HEK293 (cell line): ENCODE measurements around the gene PPP3CA.

Experiments used
- CTCF ChIA-PET: fragments of 350-600 bp; formaldehyde crosslinking; extraction: SDS; loops from one replicate; lab custom pipeline; 2021; ENCODE audit warnings: antibody characterized with exemption; lab: Yijun Ruan, JAX
- POLR2A ChIA-PET: fragments of 300-600 bp; formaldehyde crosslinking; extraction: SDS; loops from one replicate; lab custom pipeline; 2020; ENCODE audit warnings: antibody characterized with exemption, inconsistent platforms; lab: Yijun Ruan, JAX
- H3K27ac ChIP-seq: fragments of 200-500 bp; sonication (Bioruptor generic); 2 replicates; pipeline ENCODE4 v1.5.1; 2014; ENCODE audit warnings: low read depth, low read length, control low read depth, inconsistent platforms; ENCODE audit errors: extremely low read depth
- H3K36me3 ChIP-seq, 2 experiments: fragments of 200-500 bp in 1 of 2; sonication (Bioruptor generic) in 1 of 2; 1 replicate in 1 of 2; 2 replicates in 1 of 2; pipeline ENCODE4 v1.5.1; 2014 to 2017; ENCODE audit warnings: inconsistent platforms in 2 of 2, low read length in 2 of 2; ENCODE audit not compliant: control insufficient read depth in 2 of 2, insufficient read depth in 1 of 2
- H3K4me1 ChIP-seq: fragments of 200-500 bp; sonication (Bioruptor generic); 2 replicates; pipeline ENCODE4 v1.5.1; 2014; ENCODE audit warnings: mild to moderate bottlenecking, low read length, inconsistent platforms; ENCODE audit not compliant: control insufficient read depth, insufficient read depth
- H3K4me3 ChIP-seq: 2 replicates; pipeline ENCODE4 v1.5.1; 2011; ENCODE audit warnings: low read depth, mild to moderate bottlenecking, control low read depth, low read length, moderate library complexity
- H3K9me3 ChIP-seq: fragments of 200-500 bp; sonication (Bioruptor generic); 2 replicates; pipeline ENCODE4 v1.5.1; 2014; ENCODE audit warnings: low read depth, low read length, inconsistent platforms; ENCODE audit not compliant: control insufficient read depth, insufficient read depth
- EGR2 ChIP-seq: fragments of 450-650 bp; formaldehyde crosslinking; IDR thresholded peaks from 2 replicates; pipeline ENCODE4 v1.5.1; 2016; ENCODE audit warnings: low read depth, missing biosample characterization, missing genetic modification characterization
- GLIS2 ChIP-seq: fragments of 450-650 bp; formaldehyde crosslinking; IDR thresholded peaks from 2 replicates; pipeline ENCODE4 v1.5.1; 2016; ENCODE audit warnings: missing biosample characterization, missing genetic modification characterization
- HIC1 ChIP-seq: fragments of 450-650 bp; formaldehyde crosslinking; IDR thresholded peaks from 2 replicates; pipeline ENCODE4 v1.5.1; 2016; ENCODE audit warnings: missing biosample characterization, missing genetic modification characterization
- KLF1 ChIP-seq: fragments of 450-650 bp; formaldehyde crosslinking; IDR thresholded peaks from 2 replicates; pipeline ENCODE4 v1.5.1; 2016; ENCODE audit warnings: missing biosample characterization, missing genetic modification characterization
- YY1 ChIP-seq: fragments of 450-650 bp; formaldehyde crosslinking; IDR thresholded peaks from 2 replicates; pipeline ENCODE4 v1.5.1; 2018; ENCODE audit warnings: missing biosample characterization, missing genetic modification characterization
- ZBTB7A ChIP-seq: fragments of 450-650 bp; formaldehyde crosslinking; IDR thresholded peaks from 2 replicates; pipeline ENCODE4 v1.5.1; 2016; ENCODE audit warnings: low read depth, missing biosample characterization, missing genetic modification characterization
- ZNF19 ChIP-seq: fragments of 450-650 bp; formaldehyde crosslinking; IDR thresholded peaks from 2 replicates; pipeline ENCODE4; 2016; ENCODE audit warnings: missing biosample characterization, missing genetic modification characterization, low read depth
- ZNF248 ChIP-seq: fragments of 450-650 bp; formaldehyde crosslinking; IDR thresholded peaks from 2 replicates; pipeline ENCODE4 v1.5.1; 2017; ENCODE audit warnings: missing biosample characterization, missing genetic modification characterization
- ZNF350 ChIP-seq: fragments of 450-650 bp; formaldehyde crosslinking; IDR thresholded peaks from 2 replicates; pipeline ENCODE4 v1.5.0; 2017; ENCODE audit warnings: missing biosample characterization, mild to moderate bottlenecking, missing genetic modification characterization
- ZNF391 ChIP-seq: fragments of 450-650 bp; formaldehyde crosslinking; IDR thresholded peaks from 2 replicates; pipeline ENCODE4 v1.5.1; 2016; ENCODE audit warnings: low read depth, missing biosample characterization, missing genetic modification characterization, borderline replicate concordance
- ZNF398 ChIP-seq: fragments of 450-650 bp; formaldehyde crosslinking; IDR thresholded peaks from 2 replicates; pipeline ENCODE4 v1.5.1; 2017; ENCODE audit warnings: missing biosample characterization, missing genetic modification characterization
- ZNF404 ChIP-seq: fragments of 450-650 bp; formaldehyde crosslinking; IDR thresholded peaks from 2 replicates; pipeline ENCODE4 v1.5.1; 2017; ENCODE audit warnings: missing biosample characterization, missing genetic modification characterization
- ZNF416 ChIP-seq: fragments of 450-650 bp; formaldehyde crosslinking; IDR thresholded peaks from 2 replicates; pipeline ENCODE4 v1.5.1; 2016; ENCODE audit warnings: missing biosample characterization, missing genetic modification characterization
- ZNF600 ChIP-seq: fragments of 450-650 bp; formaldehyde crosslinking; IDR thresholded peaks from 2 replicates; pipeline ENCODE4 v1.5.1; 2016; ENCODE audit warnings: missing biosample characterization, missing genetic modification characterization
- ZNF777 ChIP-seq: fragments of 450-650 bp; formaldehyde crosslinking; IDR thresholded peaks from 2 replicates; pipeline ENCODE4 v1.5.1; 2017; ENCODE audit warnings: missing biosample characterization, missing genetic modification characterization, borderline replicate concordance
- TF ChIP-seq, protein P1 (sequence below): fragments of 450-650 bp; formaldehyde crosslinking; IDR thresholded peaks from 2 replicates; pipeline ENCODE4 v1.5.1; 2017; ENCODE audit warnings: missing biosample characterization, missing genetic modification characterization
- TF ChIP-seq, protein P2 (sequence below): fragments of 450-650 bp; formaldehyde crosslinking; IDR thresholded peaks from 2 replicates; pipeline ENCODE4; 2016; ENCODE audit warnings: missing biosample characterization, missing genetic modification characterization

PPP3CA gene

GRCh38 chr4:101199507-101200285 is 147.6 kb downstream of the PPP3CA start:
- Histone ChIP-seq H3K9me3 (no peaks in the 10 kb centered on the region), H3K4me1 (no peaks in the 10 kb centered on the region), H3K36me3 (peaks cover 0 to 5% of the 10 kb centered on the region in 2 experiments; a peak in 2 of 3 replicates), H3K27ac (no peak overlapping the region), H3K4me3 (no peak overlapping the region)
- POLR2A ChIA-PET: no interaction called here
- no peak for TF ChIP-seq ZNF600 (tag by site-specific recombination)
- TF ChIP-seq, protein P1, sequence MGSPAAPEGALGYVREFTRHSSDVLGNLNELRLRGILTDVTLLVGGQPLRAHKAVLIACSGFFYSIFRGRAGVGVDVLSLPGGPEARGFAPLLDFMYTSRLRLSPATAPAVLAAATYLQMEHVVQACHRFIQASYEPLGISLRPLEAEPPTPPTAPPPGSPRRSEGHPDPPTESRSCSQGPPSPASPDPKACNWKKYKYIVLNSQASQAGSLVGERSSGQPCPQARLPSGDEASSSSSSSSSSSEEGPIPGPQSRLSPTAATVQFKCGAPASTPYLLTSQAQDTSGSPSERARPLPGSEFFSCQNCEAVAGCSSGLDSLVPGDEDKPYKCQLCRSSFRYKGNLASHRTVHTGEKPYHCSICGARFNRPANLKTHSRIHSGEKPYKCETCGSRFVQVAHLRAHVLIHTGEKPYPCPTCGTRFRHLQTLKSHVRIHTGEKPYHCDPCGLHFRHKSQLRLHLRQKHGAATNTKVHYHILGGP (tag by site-specific recombination): no peak
- TF ChIP-seq KLF1 (tag by site-specific recombination): no peak
- TF ChIP-seq ZNF404 (tag by site-specific recombination): no peak
- TF ChIP-seq, protein P2, sequence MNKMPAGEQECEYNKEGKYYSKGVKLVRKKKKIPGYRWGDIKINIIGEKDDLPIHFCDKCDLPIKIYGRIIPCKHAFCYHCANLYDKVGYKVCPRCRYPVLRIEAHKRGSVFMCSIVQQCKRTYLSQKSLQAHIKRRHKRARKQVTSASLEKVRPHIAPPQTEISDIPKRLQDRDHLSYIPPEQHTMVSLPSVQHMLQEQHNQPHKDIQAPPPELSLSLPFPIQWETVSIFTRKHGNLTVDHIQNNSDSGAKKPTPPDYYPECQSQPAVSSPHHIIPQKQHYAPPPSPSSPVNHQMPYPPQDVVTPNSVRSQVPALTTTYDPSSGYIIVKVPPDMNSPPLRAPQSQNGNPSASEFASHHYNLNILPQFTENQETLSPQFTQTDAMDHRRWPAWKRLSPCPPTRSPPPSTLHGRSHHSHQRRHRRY (tag by site-specific recombination): no peak
- TF ChIP-seq ZNF416 (tag by site-specific recombination): no peak
- TF ChIP-seq ZNF19 (tag by site-specific recombination): no peak
- no peak for TF ChIP-seq ZNF398 (tag by site-specific recombination)
- CTCF ChIA-PET: no interaction called here

GRCh38 chr4:101198682-101199339 is 148.5 kb downstream of the PPP3CA start:
- Histone ChIP-seq H3K9me3 (no peaks in the 10 kb centered on the region), H3K4me3 (no peak overlapping the region)
- CTCF ChIA-PET: interaction anchor here (1.1 kb wide), 1 partner anchor 1896 kb away, joined by 3 read pairs; no protein-coding TSS in a partner anchor
- no peak for TF ChIP-seq GLIS2 (tag by site-specific recombination)
- TF ChIP-seq ZNF391 (tag by site-specific recombination): no peak
- TF ChIP-seq HIC1 (tag by site-specific recombination): no peak
- no peak for TF ChIP-seq ZNF350 (tag by site-specific recombination)
- no peak for TF ChIP-seq YY1 (tag by site-specific recombination)
- no peak for TF ChIP-seq EGR2 (tag by site-specific recombination)
- TF ChIP-seq ZNF248 (tag by site-specific recombination): no peak
- no peak for TF ChIP-seq ZBTB7A
- no peak for TF ChIP-seq ZNF777 (tag by site-specific recombination)
- TF ChIP-seq, all 188 proteins: peak for 0
- POLR2A ChIA-PET: no interaction called here
- Histone ChIP-seq H3K36me3 (peaks cover 0 to 5% of the 10 kb centered on the region in 2 experiments; a peak in 2 of 3 replicates), H3K27ac (no peak overlapping the region), H3K4me1 (no peaks in the 10 kb centered on the region)
